HG02981 (cell line): ENCODE data around the gene CDC42EP4.
"Not testable (repeated sequence)": the region's sequence is repeated elsewhere in the genome, so short reads cannot be mapped to it uniquely, and the experiment has no call there.

Experiments
- ATAC-seq: cut with Tn5 transposase; IDR thresholded peaks from one replicate; pipeline ENCODE4 v1.9.1; 2021; ENCODE audit warnings: mild to moderate bottlenecking, moderate library complexity; ENCODE audit not compliant: unreplicated experiment

CDC42EP4 gene

GRCh38 chr17:73323409-73324159 is 11.8 kb upstream of the CDC42EP4 start:
- ATAC-seq: no peak

GRCh38 chr17:73320601-73321264 is 8.9 kb upstream of the CDC42EP4 start:
- ATAC-seq: no peak

GRCh38 chr17:73319766-73320165 is 8.0 kb upstream of the CDC42EP4 start:
- ATAC-seq: no peak

GRCh38 chr17:73318836-73319235 is 7.0 kb upstream of the CDC42EP4 start:
- ATAC-seq: no peak

- ATAC-seq: no peak
Observed at GRCh38 chr17:73318427-73318813, 6.6 kb upstream of the CDC42EP4 start.

GRCh38 chr17:73317513-73318426 is 6.0 kb upstream of the CDC42EP4 start:
- ATAC-seq: no peak

- peak; percentile 55 for ATAC-seq
Observed at GRCh38 chr17:73316919-73317505, 5.2 kb upstream of the CDC42EP4 start.

- ATAC-seq: no peak
Observed at GRCh38 chr17:73315471-73315870, 3.7 kb upstream of the CDC42EP4 start.

- no peak for ATAC-seq
Observed at GRCh38 chr17:73313526-73314127, 1.8 kb upstream of the CDC42EP4 start.

GRCh38 chr17:73312887-73313286 is 1.1 kb upstream of the CDC42EP4 start:
- ATAC-seq: not testable (repeated sequence)

GRCh38 chr17:73311428-73311780 is 397 bp downstream of the CDC42EP4 start:
- ATAC-seq: peak; percentile 17

- no peak for ATAC-seq
Observed at GRCh38 chr17:73309727-73310596, 1.8 kb downstream of the CDC42EP4 start.

- ATAC-seq: not testable (repeated sequence)
Observed at GRCh38 chr17:73308959-73309358, 2.8 kb downstream of the CDC42EP4 start.

- ATAC-seq: no peak
Observed at GRCh38 chr17:73308017-73308823, 3.6 kb downstream of the CDC42EP4 start.

GRCh38 chr17:73307130-73307529 is 4.7 kb downstream of the CDC42EP4 start:
- no peak for ATAC-seq

GRCh38 chr17:73305845-73306836 is 5.7 kb downstream of the CDC42EP4 start:
- no peak for ATAC-seq

GRCh38 chr17:73304971-73305812 is 6.6 kb downstream of the CDC42EP4 start:
- no peak for ATAC-seq
